HEK293 (cell line): ENCODE measurements around the gene TSPYL2.

ENCODE experiments used
- AEBP2 ChIP-seq: fragments of 450-650 bp; formaldehyde crosslinking; IDR thresholded peaks from 2 replicates; pipeline ENCODE4 v1.5.1; 2016; ENCODE audit warnings: missing biosample characterization, missing genetic modification characterization, borderline replicate concordance
- GFI1B ChIP-seq: fragments of 450-650 bp; formaldehyde crosslinking; IDR thresholded peaks from 2 replicates; pipeline ENCODE4 v1.5.1; 2016; ENCODE audit warnings: missing biosample characterization, missing genetic modification characterization
- KLF1 ChIP-seq: fragments of 450-650 bp; formaldehyde crosslinking; IDR thresholded peaks from 2 replicates; pipeline ENCODE4 v1.5.1; 2016; ENCODE audit warnings: missing biosample characterization, missing genetic modification characterization
- KLF16 ChIP-seq: fragments of 450-650 bp; formaldehyde crosslinking; IDR thresholded peaks from 2 replicates; pipeline ENCODE4 v1.5.1; 2017; ENCODE audit warnings: missing biosample characterization, missing genetic modification characterization
- KLF8 ChIP-seq: fragments of 450-650 bp; formaldehyde crosslinking; IDR thresholded peaks from 2 replicates; pipeline ENCODE4 v1.5.1; 2016; ENCODE audit warnings: missing biosample characterization, missing genetic modification characterization
- KLF9 ChIP-seq: fragments of 450-650 bp; formaldehyde crosslinking; IDR thresholded peaks from 2 replicates; pipeline ENCODE4 v1.5.1; 2016; ENCODE audit warnings: missing biosample characterization, missing genetic modification characterization, low read depth
- WT1 ChIP-seq: fragments of 450-650 bp; formaldehyde crosslinking; IDR thresholded peaks from 2 replicates; pipeline ENCODE4 v1.5.1; 2016; ENCODE audit warnings: missing biosample characterization, missing genetic modification characterization
- ZBTB20 ChIP-seq: fragments of 450-650 bp; formaldehyde crosslinking; IDR thresholded peaks from 2 replicates; pipeline ENCODE4 v1.5.1; 2016; ENCODE audit warnings: missing biosample characterization, missing genetic modification characterization
- ZFP69B ChIP-seq: fragments of 450-650 bp; formaldehyde crosslinking; IDR thresholded peaks from 2 replicates; pipeline ENCODE4 v1.5.1; 2016; ENCODE audit warnings: missing biosample characterization, missing genetic modification characterization
- ZNF140 ChIP-seq: fragments of 450-650 bp; formaldehyde crosslinking; IDR thresholded peaks from 2 replicates; pipeline ENCODE4 v1.5.1; 2016; ENCODE audit warnings: missing biosample characterization, missing genetic modification characterization
- ZNF169 ChIP-seq: fragments of 450-650 bp; formaldehyde crosslinking; IDR thresholded peaks from 2 replicates; pipeline ENCODE4 v1.5.1; 2016; ENCODE audit warnings: missing biosample characterization, missing genetic modification characterization
- ZNF248 ChIP-seq: fragments of 450-650 bp; formaldehyde crosslinking; IDR thresholded peaks from 2 replicates; pipeline ENCODE4 v1.5.1; 2017; ENCODE audit warnings: missing biosample characterization, missing genetic modification characterization
- ZNF274 ChIP-seq, 2 experiments: fragments of 200-500 bp in 1 of 2; fragments of 450-650 bp in 1 of 2; sonication (Bioruptor generic) in 1 of 2; formaldehyde crosslinking in 1 of 2; IDR thresholded peaks; 2 replicates each; pipeline versions ENCODE4 v1.5.1 to v1.6.1; 2014 to 2016; ENCODE audit warnings: borderline replicate concordance in 1 of 2, inconsistent platforms in 1 of 2, low read length in 1 of 2, missing biosample characterization in 1 of 2, missing genetic modification characterization in 1 of 2
- ZNF280D ChIP-seq: fragments of 450-650 bp; formaldehyde crosslinking; IDR thresholded peaks from 2 replicates; pipeline ENCODE4 v1.5.1; 2016; ENCODE audit warnings: missing biosample characterization, missing genetic modification characterization
- ZNF398 ChIP-seq: fragments of 450-650 bp; formaldehyde crosslinking; IDR thresholded peaks from 2 replicates; pipeline ENCODE4 v1.5.1; 2017; ENCODE audit warnings: missing biosample characterization, missing genetic modification characterization
- ZNF426 ChIP-seq: fragments of 450-650 bp; formaldehyde crosslinking; IDR thresholded peaks from 2 replicates; pipeline ENCODE4 v1.5.1; 2017; ENCODE audit warnings: missing biosample characterization, missing genetic modification characterization, mild to moderate bottlenecking, inconsistent platforms, moderate library complexity
- ZNF449 ChIP-seq: fragments of 450-650 bp; formaldehyde crosslinking; IDR thresholded peaks from 2 replicates; pipeline ENCODE4 v1.5.1; 2017; ENCODE audit warnings: missing biosample characterization, mild to moderate bottlenecking, missing genetic modification characterization, moderate library complexity
- TF ChIP-seq, protein P1 (sequence below): fragments of 450-650 bp; formaldehyde crosslinking; IDR thresholded peaks from 2 replicates; pipeline ENCODE4 v1.5.1; 2016; ENCODE audit warnings: missing biosample characterization, missing genetic modification characterization, borderline replicate concordance
- TF ChIP-seq, protein P2 (sequence below): fragments of 450-650 bp; formaldehyde crosslinking; conservative IDR thresholded peaks from 2 replicates; pipeline ENCODE4 v1.5.1; 2016; ENCODE audit warnings: low read depth, missing biosample characterization, missing genetic modification characterization
- TF ChIP-seq, protein P3 (sequence below): fragments of 450-650 bp; formaldehyde crosslinking; IDR thresholded peaks from 2 replicates; pipeline ENCODE4 v1.5.1; 2017; ENCODE audit warnings: missing biosample characterization, missing genetic modification characterization

The TSPYL2 gene

DNA sequence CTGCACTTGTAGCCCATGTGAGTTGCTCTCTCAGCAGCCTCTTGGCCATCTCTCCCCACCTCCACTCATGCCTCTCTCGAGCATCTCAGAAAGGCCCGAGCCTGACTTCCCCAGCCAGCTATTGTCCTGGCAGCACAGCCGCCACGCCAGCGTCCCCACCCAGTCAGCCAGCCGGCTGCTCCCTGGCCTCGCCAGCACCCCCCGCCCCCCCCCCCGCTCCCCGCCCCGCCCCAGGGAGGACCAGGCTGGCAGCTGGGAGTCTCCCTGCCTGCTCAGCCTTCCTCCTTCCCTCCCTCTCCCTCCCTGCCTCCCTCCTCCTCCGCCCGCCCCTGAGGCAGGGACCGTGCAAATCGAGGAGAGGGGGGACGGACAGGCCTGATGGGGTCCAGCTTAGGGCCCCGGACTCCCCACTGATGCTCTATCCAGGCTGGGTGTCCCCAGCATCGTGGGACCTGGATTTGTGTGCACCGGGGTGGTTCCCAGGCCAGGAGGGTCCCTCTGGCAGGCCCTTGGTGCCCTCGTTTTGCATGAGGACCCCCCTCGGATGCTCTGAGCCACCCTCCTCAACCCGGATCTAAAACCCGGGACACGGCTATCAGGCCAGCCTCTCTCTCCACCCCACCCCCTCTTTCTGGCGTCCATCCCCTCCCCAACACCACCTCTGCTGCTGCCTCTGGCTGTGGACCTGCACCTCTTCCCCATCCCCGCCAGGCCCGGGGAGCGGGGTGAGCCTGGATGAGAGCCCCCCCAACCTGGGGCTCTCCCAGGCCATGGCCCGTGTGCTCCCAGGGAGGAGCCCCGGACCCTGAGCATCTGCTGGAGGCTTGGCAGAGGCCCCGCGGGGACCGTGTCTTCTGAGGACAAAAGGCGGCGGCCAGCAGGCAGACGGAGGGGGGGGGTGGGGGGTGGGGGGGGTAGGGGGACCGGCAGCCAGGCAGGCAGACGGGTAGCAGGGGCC is 33.7 kb upstream of the TSPYL2 start, which contains the start of gene GPR173 (continued):
- TF ChIP-seq, protein P1, sequence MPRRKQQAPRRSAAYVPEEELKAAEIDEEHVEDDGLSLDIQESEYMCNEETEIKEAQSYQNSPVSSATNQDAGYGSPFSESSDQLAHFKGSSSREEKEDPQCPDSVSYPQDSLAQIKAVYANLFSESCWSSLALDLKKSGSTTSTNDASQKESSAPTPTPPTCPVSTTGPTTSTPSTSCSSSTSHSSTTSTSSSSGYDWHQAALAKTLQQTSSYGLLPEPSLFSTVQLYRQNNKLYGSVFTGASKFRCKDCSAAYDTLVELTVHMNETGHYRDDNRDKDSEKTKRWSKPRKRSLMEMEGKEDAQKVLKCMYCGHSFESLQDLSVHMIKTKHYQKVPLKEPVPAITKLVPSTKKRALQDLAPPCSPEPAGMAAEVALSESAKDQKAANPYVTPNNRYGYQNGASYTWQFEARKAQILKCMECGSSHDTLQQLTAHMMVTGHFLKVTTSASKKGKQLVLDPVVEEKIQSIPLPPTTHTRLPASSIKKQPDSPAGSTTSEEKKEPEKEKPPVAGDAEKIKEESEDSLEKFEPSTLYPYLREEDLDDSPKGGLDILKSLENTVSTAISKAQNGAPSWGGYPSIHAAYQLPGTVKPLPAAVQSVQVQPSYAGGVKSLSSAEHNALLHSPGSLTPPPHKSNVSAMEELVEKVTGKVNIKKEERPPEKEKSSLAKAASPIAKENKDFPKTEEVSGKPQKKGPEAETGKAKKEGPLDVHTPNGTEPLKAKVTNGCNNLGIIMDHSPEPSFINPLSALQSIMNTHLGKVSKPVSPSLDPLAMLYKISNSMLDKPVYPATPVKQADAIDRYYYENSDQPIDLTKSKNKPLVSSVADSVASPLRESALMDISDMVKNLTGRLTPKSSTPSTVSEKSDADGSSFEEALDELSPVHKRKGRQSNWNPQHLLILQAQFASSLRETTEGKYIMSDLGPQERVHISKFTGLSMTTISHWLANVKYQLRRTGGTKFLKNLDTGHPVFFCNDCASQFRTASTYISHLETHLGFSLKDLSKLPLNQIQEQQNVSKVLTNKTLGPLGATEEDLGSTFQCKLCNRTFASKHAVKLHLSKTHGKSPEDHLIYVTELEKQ (tag by site-specific recombination), result no peak
- TF ChIP-seq WT1 (tag by site-specific recombination) (peak; percentile 60), KLF8 (tag by site-specific recombination) (0 out of 2 replicates have a peak, but pooled peaks have one; percentile 14), AEBP2 (tag by site-specific recombination) (no peak), ZNF280D (tag by site-specific recombination) (no peak), ZNF169 (tag by site-specific recombination) (no peak), ZNF449 (tag by site-specific recombination) (no peak), ZNF140 (no peak), ZNF426 (tag by site-specific recombination) (no peak), ZNF274 (IDR thresholded peaks at IDR 0.05; ENCODE audit: low read length) (no peak), ZNF274 (tag by site-specific recombination; IDR thresholded peaks at IDR 0.05; ENCODE audit: borderline replicate concordance) (no peak), KLF1 (tag by site-specific recombination) (peak; percentile 75), ZFP69B (tag by site-specific recombination) (no peak), ZNF398 (tag by site-specific recombination) (peak; percentile 79), GFI1B (no peak), KLF16 (tag by site-specific recombination) (peak; percentile 75), KLF9 (tag by site-specific recombination) (0 out of 2 replicates have a peak, but pooled peaks have one; percentile 17), ZNF248 (tag by site-specific recombination) (no peak), ZBTB20 (tag by site-specific recombination) (peak; percentile 51; the same call in 1 of the 2 replicates)
- TF ChIP-seq, protein P2, sequence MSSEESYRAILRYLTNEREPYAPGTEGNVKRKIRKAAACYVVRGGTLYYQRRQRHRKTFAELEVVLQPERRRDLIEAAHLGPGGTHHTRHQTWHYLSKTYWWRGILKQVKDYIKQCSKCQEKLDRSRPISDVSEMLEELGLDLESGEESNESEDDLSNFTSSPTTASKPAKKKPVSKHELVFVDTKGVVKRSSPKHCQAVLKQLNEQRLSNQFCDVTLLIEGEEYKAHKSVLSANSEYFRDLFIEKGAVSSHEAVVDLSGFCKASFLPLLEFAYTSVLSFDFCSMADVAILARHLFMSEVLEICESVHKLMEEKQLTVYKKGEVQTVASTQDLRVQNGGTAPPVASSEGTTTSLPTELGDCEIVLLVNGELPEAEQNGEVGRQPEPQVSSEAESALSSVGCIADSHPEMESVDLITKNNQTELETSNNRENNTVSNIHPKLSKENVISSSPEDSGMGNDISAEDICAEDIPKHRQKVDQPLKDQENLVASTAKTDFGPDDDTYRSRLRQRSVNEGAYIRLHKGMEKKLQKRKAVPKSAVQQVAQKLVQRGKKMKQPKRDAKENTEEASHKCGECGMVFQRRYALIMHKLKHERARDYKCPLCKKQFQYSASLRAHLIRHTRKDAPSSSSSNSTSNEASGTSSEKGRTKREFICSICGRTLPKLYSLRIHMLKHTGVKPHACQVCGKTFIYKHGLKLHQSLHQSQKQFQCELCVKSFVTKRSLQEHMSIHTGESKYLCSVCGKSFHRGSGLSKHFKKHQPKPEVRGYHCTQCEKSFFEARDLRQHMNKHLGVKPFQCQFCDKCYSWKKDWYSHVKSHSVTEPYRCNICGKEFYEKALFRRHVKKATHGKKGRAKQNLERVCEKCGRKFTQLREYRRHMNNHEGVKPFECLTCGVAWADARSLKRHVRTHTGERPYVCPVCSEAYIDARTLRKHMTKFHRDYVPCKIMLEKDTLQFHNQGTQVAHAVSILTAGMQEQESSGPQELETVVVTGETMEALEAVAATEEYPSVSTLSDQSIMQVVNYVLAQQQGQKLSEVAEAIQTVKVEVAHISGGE (tag by site-specific recombination), result peak; percentile 46; the same call in 1 of the 2 replicates
- TF ChIP-seq, protein P3, sequence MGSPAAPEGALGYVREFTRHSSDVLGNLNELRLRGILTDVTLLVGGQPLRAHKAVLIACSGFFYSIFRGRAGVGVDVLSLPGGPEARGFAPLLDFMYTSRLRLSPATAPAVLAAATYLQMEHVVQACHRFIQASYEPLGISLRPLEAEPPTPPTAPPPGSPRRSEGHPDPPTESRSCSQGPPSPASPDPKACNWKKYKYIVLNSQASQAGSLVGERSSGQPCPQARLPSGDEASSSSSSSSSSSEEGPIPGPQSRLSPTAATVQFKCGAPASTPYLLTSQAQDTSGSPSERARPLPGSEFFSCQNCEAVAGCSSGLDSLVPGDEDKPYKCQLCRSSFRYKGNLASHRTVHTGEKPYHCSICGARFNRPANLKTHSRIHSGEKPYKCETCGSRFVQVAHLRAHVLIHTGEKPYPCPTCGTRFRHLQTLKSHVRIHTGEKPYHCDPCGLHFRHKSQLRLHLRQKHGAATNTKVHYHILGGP (tag by site-specific recombination), result no peak
